Osteocyte (in vitro differentiated cells): ENCODE results near the gene SACM1L. TPM values are rescaled to one million over a fixed set of nuclear protein-coding genes. Genes with fewer than 3 reads are reported as not detected.

Experiments
- DNase-seq: peaks from one replicate; pipeline ENCODE4 v3.0.0; 2021; ENCODE audit warnings: mixed read lengths; ENCODE audit not compliant: unreplicated experiment; ENCODE audit errors: extremely low spot score
- H3K27ac Mint-ChIP-seq: one replicate; pipeline ENCODE4 v1.8.0; 2021; ENCODE audit warnings: mild to moderate bottlenecking, mixed read lengths; ENCODE audit not compliant: unreplicated experiment
- H3K27me3 Mint-ChIP-seq: one replicate; pipeline ENCODE4 v1.8.0; 2021; ENCODE audit warnings: mixed read lengths; ENCODE audit not compliant: unreplicated experiment
- H3K36me3 Mint-ChIP-seq: one replicate; pipeline ENCODE4 v1.8.0; 2021; ENCODE audit warnings: mixed read lengths; ENCODE audit not compliant: unreplicated experiment
- H3K4me1 Mint-ChIP-seq: one replicate; pipeline ENCODE4 v1.8.0; 2021; ENCODE audit warnings: mixed read lengths; ENCODE audit not compliant: unreplicated experiment
- H3K4me3 Mint-ChIP-seq: one replicate; pipeline ENCODE4 v1.8.0; 2021; ENCODE audit warnings: mild to moderate bottlenecking, moderate library complexity, mixed read lengths; ENCODE audit not compliant: unreplicated experiment
- H3K9me3 Mint-ChIP-seq: one replicate; pipeline ENCODE4 v1.8.0; 2021; ENCODE audit warnings: mixed read lengths; ENCODE audit not compliant: unreplicated experiment
- total RNA-seq: library from RNA; stranded (reverse); gene quantifications from 2 replicates; pipeline ENCODE4 v1.2.1, GENCODE V29; 2021
- TF ChIP-seq, protein P1 (sequence below): fragments of 200-600 bp; sonication (generic); IDR thresholded peaks from 2 replicates; pipeline ENCODE4 v1.5.0; 2021; ENCODE audit warnings: antibody characterized with exemption, mild to moderate bottlenecking, moderate library complexity

The SACM1L gene
- total RNA-seq, 1 donor from 2014 or later, result 38.3 TPM

DNA sequence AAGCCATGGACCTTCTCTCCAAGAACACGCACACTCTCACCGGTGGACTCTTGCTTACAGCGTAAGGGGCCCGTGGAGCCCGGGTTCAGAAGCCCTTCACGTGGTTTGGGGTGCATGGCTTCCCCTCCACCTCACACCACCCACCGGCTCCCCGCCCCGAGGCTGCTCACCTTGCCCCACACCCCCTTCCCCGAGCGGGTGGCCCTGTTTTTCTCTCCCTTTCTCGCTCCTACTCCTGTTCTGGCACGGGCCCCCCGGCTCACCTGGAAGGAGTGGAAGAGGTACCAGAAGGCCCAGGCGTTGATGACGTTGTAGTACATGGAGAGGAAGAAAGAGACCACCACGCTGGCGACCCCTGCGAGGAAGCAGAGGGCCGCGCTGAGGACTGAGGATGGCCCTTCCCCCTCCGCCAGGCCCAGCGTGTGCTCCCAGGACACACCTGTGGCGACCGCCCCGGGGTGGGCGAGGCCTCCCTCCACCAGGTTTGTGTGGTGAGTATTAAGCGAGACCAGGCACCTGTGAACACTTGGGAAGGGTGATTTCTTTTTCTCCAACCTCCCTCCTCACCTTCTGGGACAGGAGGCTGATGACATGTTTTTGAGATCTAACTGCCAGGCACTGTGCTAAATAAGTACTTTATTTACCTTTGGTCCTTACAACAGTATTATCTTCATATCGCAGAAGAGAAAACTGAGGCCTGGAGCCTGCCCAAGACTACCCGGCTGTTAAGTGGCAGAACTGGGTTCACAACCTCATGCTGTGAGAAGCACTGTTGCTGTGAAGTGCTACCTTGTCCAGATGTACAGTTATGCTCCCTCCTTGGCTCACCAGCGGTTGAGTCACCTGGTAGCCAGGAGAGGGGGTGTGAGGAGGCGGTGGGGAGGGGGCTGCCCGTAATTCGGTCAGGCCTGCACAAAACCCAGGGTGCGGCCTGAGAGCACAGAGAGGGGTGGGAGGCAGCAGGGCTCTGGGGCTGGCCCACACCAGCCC, 90.8 kb downstream of the SACM1L start:
- TF ChIP-seq, protein P1, sequence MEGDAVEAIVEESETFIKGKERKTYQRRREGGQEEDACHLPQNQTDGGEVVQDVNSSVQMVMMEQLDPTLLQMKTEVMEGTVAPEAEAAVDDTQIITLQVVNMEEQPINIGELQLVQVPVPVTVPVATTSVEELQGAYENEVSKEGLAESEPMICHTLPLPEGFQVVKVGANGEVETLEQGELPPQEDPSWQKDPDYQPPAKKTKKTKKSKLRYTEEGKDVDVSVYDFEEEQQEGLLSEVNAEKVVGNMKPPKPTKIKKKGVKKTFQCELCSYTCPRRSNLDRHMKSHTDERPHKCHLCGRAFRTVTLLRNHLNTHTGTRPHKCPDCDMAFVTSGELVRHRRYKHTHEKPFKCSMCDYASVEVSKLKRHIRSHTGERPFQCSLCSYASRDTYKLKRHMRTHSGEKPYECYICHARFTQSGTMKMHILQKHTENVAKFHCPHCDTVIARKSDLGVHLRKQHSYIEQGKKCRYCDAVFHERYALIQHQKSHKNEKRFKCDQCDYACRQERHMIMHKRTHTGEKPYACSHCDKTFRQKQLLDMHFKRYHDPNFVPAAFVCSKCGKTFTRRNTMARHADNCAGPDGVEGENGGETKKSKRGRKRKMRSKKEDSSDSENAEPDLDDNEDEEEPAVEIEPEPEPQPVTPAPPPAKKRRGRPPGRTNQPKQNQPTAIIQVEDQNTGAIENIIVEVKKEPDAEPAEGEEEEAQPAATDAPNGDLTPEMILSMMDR, result no peak
- H3K27ac Mint-ChIP-seq, result no peak overlapping the region
- no peak overlapping the region for H3K4me3 Mint-ChIP-seq
- H3K27me3 Mint-ChIP-seq, result peaks cover 32% of the 10 kb centered on the region
- no peaks in the 10 kb centered on the region for H3K4me1 Mint-ChIP-seq
- peak; percentile 80 for DNase-seq
- no peaks in the 10 kb centered on the region for H3K36me3 Mint-ChIP-seq
- peaks cover 7% of the 10 kb centered on the region for H3K9me3 Mint-ChIP-seq

DNA sequence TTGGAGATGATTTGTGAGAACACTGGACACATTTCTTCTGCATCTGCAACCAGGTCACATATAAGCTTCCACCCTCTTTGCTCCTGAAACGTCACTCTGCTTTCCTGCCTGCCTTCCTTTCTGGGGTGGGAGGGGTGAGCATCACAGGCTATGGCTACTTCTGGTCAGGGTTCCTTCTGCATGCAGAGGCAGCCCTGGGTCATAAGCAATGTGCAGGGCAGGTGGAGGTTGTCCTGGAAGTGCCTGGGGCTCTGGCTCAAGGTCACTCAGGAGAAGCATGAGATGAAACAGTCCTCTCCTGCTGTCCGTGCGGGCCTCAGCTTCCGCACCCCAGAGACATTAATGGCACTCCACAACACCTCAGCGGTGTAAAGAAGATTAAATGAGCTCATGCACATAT, 92.1 kb downstream of the SACM1L start:
- H3K27me3 Mint-ChIP-seq, result peaks cover 35% of the 10 kb centered on the region
- H3K9me3 Mint-ChIP-seq, result peaks cover 7% of the 10 kb centered on the region
- peak; percentile 57 for DNase-seq
- TF ChIP-seq, protein P1, result no peak
- H3K27ac Mint-ChIP-seq, result no peak overlapping the region
- no peaks in the 10 kb centered on the region for H3K4me1 Mint-ChIP-seq
- H3K36me3 Mint-ChIP-seq, result no peaks in the 10 kb centered on the region
- H3K4me3 Mint-ChIP-seq, result no peak overlapping the region

GRCh38 chr3:45781841-45782240, 92.6 kb downstream of the SACM1L start:
- H3K9me3 Mint-ChIP-seq, result peaks cover 7% of the 10 kb centered on the region
- TF ChIP-seq, protein P1, result no peak
- H3K27ac Mint-ChIP-seq, result no peak overlapping the region
- peak; percentile 77 for DNase-seq
- H3K4me1 Mint-ChIP-seq, result no peaks in the 10 kb centered on the region
- no peak overlapping the region for H3K4me3 Mint-ChIP-seq
- H3K36me3 Mint-ChIP-seq, result no peaks in the 10 kb centered on the region
- H3K27me3 Mint-ChIP-seq, result peaks cover 41% of the 10 kb centered on the region

DNA sequence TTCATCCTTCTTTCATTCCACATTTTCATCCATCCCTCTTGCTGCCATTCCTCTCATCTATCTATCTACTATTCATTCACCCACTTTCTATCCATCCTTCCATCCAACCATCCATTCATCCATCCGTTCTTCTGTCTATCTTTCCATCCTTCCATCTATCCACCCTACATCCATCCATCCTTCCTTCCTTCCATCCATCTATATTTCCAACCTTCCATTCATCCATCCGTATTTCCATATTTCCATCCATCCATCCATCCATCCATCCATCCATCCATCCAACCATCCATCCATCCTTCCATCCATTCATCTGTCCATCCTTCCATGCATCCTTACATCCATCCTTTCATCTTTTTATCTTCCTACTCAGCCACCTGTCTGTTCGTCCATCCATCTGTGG, 93.2 kb downstream of the SACM1L start:
- H3K36me3 Mint-ChIP-seq, result no peaks in the 10 kb centered on the region
- H3K27me3 Mint-ChIP-seq, result peaks cover 44% of the 10 kb centered on the region
- H3K4me1 Mint-ChIP-seq, result no peaks in the 10 kb centered on the region
- no peak for DNase-seq
- no peak overlapping the region for H3K27ac Mint-ChIP-seq
- peaks cover 7% of the 10 kb centered on the region for H3K9me3 Mint-ChIP-seq
- TF ChIP-seq, protein P1, result no peak
- H3K4me3 Mint-ChIP-seq, result no peak overlapping the region

GRCh38 chr3:45783667-45784066, 94.5 kb downstream of the SACM1L start:
- Mint-ChIP-seq H3K9me3 (peaks cover 8% of the 10 kb centered on the region), H3K36me3 (no peaks in the 10 kb centered on the region), H3K4me3 (no peak overlapping the region), H3K27ac (no peak overlapping the region), H3K27me3 (peaks cover 41% of the 10 kb centered on the region), H3K4me1 (no peaks in the 10 kb centered on the region)
- TF ChIP-seq, protein P1, result no peak
- DNase-seq, result peak; percentile 46
